ENCODE results near the gene HIVEP1. TPM values are rescaled to one million over a fixed set of nuclear protein-coding genes. Genes with fewer than 3 reads are reported as not detected.

The HIVEP1 gene
- total RNA-seq, 1 donor from 2014 or later, result 37.1 TPM

GRCh38 chr6:12200015-12200564 lies 188.0 kb downstream of the HIVEP1 start:
- H3K27me3 Mint-ChIP-seq (ENCODE audit: unreplicated experiment), result no peaks in the 10 kb centered on the region
- H3K27ac Mint-ChIP-seq (ENCODE audit: unreplicated experiment), result no peak overlapping the region
- TF ChIP-seq CTCF (IDR thresholded peaks at IDR 0.05; ENCODE audit: partially characterized antibody, unreplicated experiment), result no peak
- H3K36me3 Mint-ChIP-seq (ENCODE audit: unreplicated experiment), result no peaks in the 10 kb centered on the region
- H3K9me3 Mint-ChIP-seq (ENCODE audit: unreplicated experiment), result no peaks in the 10 kb centered on the region
- no peaks in the 10 kb centered on the region for H3K4me1 Mint-ChIP-seq (ENCODE audit: low read depth, unreplicated experiment)
- DNase-seq, result no peak
- no peak overlapping the region for H3K4me3 Mint-ChIP-seq (ENCODE audit: unreplicated experiment)

GRCh38 chr6:12200761-12201160 lies 188.6 kb downstream of the HIVEP1 start:
- H3K36me3 Mint-ChIP-seq (ENCODE audit: unreplicated experiment), result no peaks in the 10 kb centered on the region

GRCh38 chr6:12203001-12203400 lies 190.9 kb downstream of the HIVEP1 start:
- H3K27ac Mint-ChIP-seq (ENCODE audit: unreplicated experiment), result no peak overlapping the region
- no peaks in the 10 kb centered on the region for H3K36me3 Mint-ChIP-seq (ENCODE audit: unreplicated experiment)
- no peak for TF ChIP-seq CTCF (IDR thresholded peaks at IDR 0.05; ENCODE audit: partially characterized antibody, unreplicated experiment)
- H3K4me1 Mint-ChIP-seq (ENCODE audit: low read depth, unreplicated experiment), result no peaks in the 10 kb centered on the region
- DNase-seq, result no peak
- H3K27me3 Mint-ChIP-seq (ENCODE audit: unreplicated experiment), result no peaks in the 10 kb centered on the region
- H3K9me3 Mint-ChIP-seq (ENCODE audit: unreplicated experiment), result no peaks in the 10 kb centered on the region
- no peak overlapping the region for H3K4me3 Mint-ChIP-seq (ENCODE audit: unreplicated experiment)

More at GRCh38 chr6:12200761-12201160, 188.6 kb downstream of the HIVEP1 start:
- H3K4me1 Mint-ChIP-seq (ENCODE audit: low read depth, unreplicated experiment), result no peaks in the 10 kb centered on the region
- no peaks in the 10 kb centered on the region for H3K27me3 Mint-ChIP-seq (ENCODE audit: unreplicated experiment)
- no peak for DNase-seq
- no peak overlapping the region for H3K27ac Mint-ChIP-seq (ENCODE audit: unreplicated experiment)
- no peaks in the 10 kb centered on the region for H3K9me3 Mint-ChIP-seq (ENCODE audit: unreplicated experiment)
- H3K4me3 Mint-ChIP-seq (ENCODE audit: unreplicated experiment), result no peak overlapping the region
- TF ChIP-seq CTCF (IDR thresholded peaks at IDR 0.05; ENCODE audit: partially characterized antibody, unreplicated experiment), result no peak

GRCh38 chr6:12208190-12208589 lies 196.1 kb downstream of the HIVEP1 start:
- TF ChIP-seq CTCF (IDR thresholded peaks at IDR 0.05; ENCODE audit: partially characterized antibody, unreplicated experiment), result no peak
- H3K4me1 Mint-ChIP-seq (ENCODE audit: low read depth, unreplicated experiment), result no peaks in the 10 kb centered on the region
- H3K27ac Mint-ChIP-seq (ENCODE audit: unreplicated experiment), result no peak overlapping the region
- DNase-seq, result no peak
- no peaks in the 10 kb centered on the region for H3K9me3 Mint-ChIP-seq (ENCODE audit: unreplicated experiment)
- H3K36me3 Mint-ChIP-seq (ENCODE audit: unreplicated experiment), result no peaks in the 10 kb centered on the region
- no peaks in the 10 kb centered on the region for H3K27me3 Mint-ChIP-seq (ENCODE audit: unreplicated experiment)
- no peak overlapping the region for H3K4me3 Mint-ChIP-seq (ENCODE audit: unreplicated experiment)

- H3K9me3 Mint-ChIP-seq (ENCODE audit: unreplicated experiment), result no peaks in the 10 kb centered on the region
- H3K27me3 Mint-ChIP-seq (ENCODE audit: unreplicated experiment), result no peaks in the 10 kb centered on the region
- H3K36me3 Mint-ChIP-seq (ENCODE audit: unreplicated experiment), result no peaks in the 10 kb centered on the region
- no peak overlapping the region for H3K4me3 Mint-ChIP-seq (ENCODE audit: unreplicated experiment)
- DNase-seq, result no peak
- TF ChIP-seq CTCF (IDR thresholded peaks at IDR 0.05; ENCODE audit: partially characterized antibody, unreplicated experiment), result no peak
- no peak overlapping the region for H3K27ac Mint-ChIP-seq (ENCODE audit: unreplicated experiment)
- no peaks in the 10 kb centered on the region for H3K4me1 Mint-ChIP-seq (ENCODE audit: low read depth, unreplicated experiment)
These were observed 196.6 kb downstream of the HIVEP1 start for GRCh38 chr6:12208673-12209072.

Other genes with a start within 250 kb of the HIVEP1 start
- not detected for gene ADTRP, start 233.5 kb upstream of the HIVEP1 start, total RNA-seq (ENCODE audit: unreplicated experiment)